Measurements from ENCODE around the gene ISL1.

DNA sequence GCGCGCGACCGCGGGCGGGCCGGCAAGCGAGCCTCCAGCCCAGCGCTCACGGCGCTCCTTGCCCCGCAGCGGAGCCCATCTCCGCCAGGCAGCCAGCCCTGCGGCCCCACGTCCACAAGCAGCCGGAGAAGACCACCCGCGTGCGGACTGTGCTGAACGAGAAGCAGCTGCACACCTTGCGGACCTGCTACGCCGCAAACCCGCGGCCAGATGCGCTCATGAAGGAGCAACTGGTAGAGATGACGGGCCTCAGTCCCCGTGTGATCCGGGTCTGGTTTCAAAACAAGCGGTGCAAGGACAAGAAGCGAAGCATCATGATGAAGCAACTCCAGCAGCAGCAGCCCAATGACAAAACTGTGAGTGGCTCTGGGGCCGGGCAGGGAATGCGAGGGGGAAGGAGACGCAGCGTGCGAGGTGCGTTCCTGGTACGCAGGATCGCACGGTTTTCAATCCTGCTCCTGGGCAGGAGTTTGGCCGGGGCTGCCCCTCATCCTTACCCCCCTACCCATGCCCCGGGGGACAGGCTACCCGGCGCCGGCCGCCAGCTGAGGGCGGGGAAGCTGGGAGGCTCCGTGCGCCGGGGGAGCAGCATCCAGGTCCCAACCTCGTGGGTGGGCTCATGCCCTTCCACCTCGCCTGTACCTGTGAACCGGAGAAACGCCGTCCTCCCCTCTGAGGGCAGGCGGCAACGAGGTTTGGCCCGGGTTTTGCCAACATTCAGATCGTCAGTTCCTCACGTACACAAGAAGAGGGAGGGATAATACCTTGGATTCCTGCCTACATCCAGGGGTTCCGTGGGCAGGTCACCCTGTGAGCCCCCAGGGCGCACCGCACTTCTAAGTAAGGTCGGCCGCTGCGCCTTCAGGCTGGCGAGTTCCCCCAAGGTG, 6.6 kb downstream of the ISL1 start:
- TF ChIP-seq, protein P1, sequence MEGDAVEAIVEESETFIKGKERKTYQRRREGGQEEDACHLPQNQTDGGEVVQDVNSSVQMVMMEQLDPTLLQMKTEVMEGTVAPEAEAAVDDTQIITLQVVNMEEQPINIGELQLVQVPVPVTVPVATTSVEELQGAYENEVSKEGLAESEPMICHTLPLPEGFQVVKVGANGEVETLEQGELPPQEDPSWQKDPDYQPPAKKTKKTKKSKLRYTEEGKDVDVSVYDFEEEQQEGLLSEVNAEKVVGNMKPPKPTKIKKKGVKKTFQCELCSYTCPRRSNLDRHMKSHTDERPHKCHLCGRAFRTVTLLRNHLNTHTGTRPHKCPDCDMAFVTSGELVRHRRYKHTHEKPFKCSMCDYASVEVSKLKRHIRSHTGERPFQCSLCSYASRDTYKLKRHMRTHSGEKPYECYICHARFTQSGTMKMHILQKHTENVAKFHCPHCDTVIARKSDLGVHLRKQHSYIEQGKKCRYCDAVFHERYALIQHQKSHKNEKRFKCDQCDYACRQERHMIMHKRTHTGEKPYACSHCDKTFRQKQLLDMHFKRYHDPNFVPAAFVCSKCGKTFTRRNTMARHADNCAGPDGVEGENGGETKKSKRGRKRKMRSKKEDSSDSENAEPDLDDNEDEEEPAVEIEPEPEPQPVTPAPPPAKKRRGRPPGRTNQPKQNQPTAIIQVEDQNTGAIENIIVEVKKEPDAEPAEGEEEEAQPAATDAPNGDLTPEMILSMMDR (conservative IDR thresholded peaks at IDR 0.05; ENCODE audit: low read depth, low read length), result no peak
- TF ChIP-seq NFE2L2 (IDR thresholded peaks at IDR 0.05; ENCODE audit: low read depth, low read length), result no peak
- no peak for TF ChIP-seq POLR2A (IDR thresholded peaks at IDR 0.05; ENCODE audit: low read depth, low read length)
- no peak for TF ChIP-seq RFX5 (IDR thresholded peaks at IDR 0.05; ENCODE audit: low read depth, low read length)
- TF ChIP-seq CHD1 (IDR thresholded peaks at IDR 0.05; ENCODE audit: low read depth, low read length), result no peak
- TF ChIP-seq, protein P2, sequence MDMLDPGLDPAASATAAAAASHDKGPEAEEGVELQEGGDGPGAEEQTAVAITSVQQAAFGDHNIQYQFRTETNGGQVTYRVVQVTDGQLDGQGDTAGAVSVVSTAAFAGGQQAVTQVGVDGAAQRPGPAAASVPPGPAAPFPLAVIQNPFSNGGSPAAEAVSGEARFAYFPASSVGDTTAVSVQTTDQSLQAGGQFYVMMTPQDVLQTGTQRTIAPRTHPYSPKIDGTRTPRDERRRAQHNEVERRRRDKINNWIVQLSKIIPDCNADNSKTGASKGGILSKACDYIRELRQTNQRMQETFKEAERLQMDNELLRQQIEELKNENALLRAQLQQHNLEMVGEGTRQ (IDR thresholded peaks at IDR 0.05; ENCODE audit: low read depth, low read length), result no peak
- TF ChIP-seq FOS (IDR thresholded peaks at IDR 0.05; ENCODE audit: low read depth, low read length), result no peak
- no peak for TF ChIP-seq MXI1 (IDR thresholded peaks at IDR 0.05; ENCODE audit: borderline replicate concordance, low read depth, low read length)
- TF ChIP-seq MAFK (IDR thresholded peaks at IDR 0.05; ENCODE audit: low read depth, low read length), result no peak
- TF ChIP-seq BHLHE40 (IDR thresholded peaks at IDR 0.05; ENCODE audit: low read depth, low read length), result no peak
- TF ChIP-seq, protein P3, sequence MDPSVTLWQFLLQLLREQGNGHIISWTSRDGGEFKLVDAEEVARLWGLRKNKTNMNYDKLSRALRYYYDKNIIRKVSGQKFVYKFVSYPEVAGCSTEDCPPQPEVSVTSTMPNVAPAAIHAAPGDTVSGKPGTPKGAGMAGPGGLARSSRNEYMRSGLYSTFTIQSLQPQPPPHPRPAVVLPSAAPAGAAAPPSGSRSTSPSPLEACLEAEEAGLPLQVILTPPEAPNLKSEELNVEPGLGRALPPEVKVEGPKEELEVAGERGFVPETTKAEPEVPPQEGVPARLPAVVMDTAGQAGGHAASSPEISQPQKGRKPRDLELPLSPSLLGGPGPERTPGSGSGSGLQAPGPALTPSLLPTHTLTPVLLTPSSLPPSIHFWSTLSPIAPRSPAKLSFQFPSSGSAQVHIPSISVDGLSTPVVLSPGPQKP (IDR thresholded peaks at IDR 0.05; ENCODE audit: borderline replicate concordance, low read depth, low read length), result no peak
- TF ChIP-seq RAD21 (IDR thresholded peaks at IDR 0.05; ENCODE audit: low read length), result no peak
